Activated CD8-positive, alpha-beta memory T cell treated with anti-CD3 and anti-CD28 coated beads for 36 hours (primary cell): ENCODE measurements around the gene RBMS1. TPM values are rescaled to one million over a fixed set of nuclear protein-coding genes. Genes with fewer than 3 reads are reported as not detected.
"Not testable (repeated sequence)": the region's sequence is repeated elsewhere in the genome, so short reads cannot be mapped to it uniquely, and the experiment has no call there.

Experiments used
- CTCF ChIA-PET: fragments of 350-600 bp; sonication (Branson Sonifier 250); formaldehyde crosslinking; loops from one replicate; lab custom pipeline; 2021; ENCODE audit warnings: antibody characterized with exemption; lab: Charles Lee
- POLR2A ChIA-PET: fragments of 350-600 bp; sonication (Branson Sonifier 250); formaldehyde crosslinking; loops from one replicate; lab custom pipeline; 2021; ENCODE audit warnings: antibody characterized with exemption; lab: Charles Lee
- total RNA-seq, 2 experiments: library from RNA; stranded (reverse); gene quantifications; one replicate each; pipeline ENCODE4 v1.2.3, GENCODE V29; 2021

RBMS1 gene
- total RNA-seq, 2 experiments from 2014 or later: 40.5 to 42.1 TPM

DNA sequence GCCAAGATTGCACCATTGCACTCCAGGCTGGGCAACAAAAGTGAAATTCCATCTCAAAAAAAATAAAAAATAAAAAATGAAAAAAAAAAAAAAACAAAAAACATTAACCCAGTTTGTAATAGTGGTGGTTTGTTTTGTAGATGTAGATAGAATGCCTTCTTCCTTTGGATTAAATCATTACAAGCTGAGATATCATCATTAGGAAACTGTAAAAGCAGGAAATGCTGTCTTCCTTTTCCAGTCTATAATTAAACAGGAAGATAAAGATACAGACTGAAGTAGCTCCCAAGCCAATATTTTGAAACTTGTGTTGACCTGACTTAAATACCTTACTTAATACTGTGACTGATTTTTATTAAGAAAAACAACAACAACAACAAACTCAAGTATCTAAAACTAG lies 43.1 kb downstream of the RBMS1 start:
- POLR2A ChIA-PET: no interaction called here
- CTCF ChIA-PET: no interaction called here

DNA sequence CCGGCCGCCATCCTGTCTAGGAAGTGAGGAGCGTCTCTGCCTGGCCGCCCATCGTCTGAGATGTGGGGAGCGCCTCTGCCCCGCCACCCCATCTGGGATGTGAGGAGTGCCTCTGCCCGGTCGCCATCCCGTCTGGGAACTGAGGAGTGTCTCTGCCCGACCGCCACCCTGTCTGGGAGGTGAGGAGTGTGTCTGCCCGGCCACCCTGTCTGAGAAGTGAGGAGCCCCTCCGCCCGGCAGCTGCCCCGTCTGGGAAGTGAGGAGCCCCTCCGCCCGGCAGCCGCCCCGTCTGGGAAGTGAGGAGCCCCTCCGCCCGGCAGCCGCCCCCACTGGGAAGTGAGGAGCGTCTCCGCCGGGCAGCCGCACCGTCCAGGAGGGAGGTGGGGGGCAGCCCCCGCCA lies 44.8 kb downstream of the RBMS1 start:
- CTCF ChIA-PET, POLR2A ChIA-PET: not testable (repeated sequence)

DNA sequence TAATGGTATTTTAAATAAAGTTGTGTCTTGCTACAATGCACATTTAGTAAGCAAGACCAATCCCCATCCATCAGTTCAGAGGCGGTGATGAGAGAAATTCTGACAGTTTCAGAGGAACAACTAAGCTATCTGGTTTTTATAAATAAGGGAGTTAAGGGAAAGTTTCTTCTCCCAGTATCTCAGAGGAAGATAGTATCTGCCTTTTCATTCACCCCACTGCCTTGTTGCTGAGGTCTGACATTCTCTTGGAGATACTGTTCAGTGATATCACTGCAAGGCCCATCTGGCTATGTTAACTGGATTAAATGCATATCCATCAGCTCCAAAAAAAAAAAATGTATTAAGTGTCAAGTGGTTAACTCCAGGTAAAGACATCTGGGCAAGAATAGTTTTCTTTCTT lies 47.9 kb downstream of the RBMS1 start:
- ChIA-PET POLR2A (no interaction called here), CTCF (no interaction called here)

DNA sequence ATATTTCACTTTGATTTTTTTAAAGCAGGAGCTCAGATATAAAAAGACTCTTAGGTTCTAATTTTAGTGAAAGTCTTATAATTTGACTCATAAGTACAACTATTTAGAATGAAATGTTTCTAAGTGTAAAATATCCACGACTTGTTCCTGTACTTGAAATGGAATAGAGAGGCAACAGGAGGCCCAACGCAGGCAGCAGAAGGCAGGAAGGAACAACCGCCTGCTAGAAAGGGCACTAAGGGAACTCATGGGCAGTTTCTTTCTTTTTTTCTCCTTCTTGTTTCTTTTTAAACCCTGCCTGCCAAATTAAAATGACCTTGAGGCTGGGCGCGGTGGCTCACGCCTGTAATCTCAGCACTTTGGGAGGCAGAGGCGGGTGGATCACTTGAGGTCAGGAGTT lies 51.0 kb downstream of the RBMS1 start:
- POLR2A ChIA-PET: no interaction called here
- CTCF ChIA-PET: no interaction called here

DNA sequence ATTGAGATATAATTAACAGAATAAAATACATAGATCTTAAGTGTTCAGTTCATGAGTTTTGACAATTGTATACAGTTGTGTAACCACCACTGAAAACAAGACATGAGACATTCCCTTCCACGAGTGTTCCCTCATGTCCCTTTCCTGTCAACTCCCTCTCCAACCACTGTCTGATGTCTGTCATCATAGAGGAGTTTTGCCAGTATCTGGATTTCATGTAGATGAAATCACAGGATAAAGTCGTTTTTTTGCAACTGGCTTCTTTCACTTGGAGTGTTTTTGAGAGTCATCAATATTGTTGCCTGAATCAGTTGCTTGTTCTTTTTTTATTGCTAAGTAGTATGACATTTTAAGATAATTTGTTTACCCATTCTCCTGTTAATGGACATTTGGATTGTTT lies 52.7 kb downstream of the RBMS1 start:
- ChIA-PET POLR2A (no interaction called here), CTCF (no interaction called here)

DNA sequence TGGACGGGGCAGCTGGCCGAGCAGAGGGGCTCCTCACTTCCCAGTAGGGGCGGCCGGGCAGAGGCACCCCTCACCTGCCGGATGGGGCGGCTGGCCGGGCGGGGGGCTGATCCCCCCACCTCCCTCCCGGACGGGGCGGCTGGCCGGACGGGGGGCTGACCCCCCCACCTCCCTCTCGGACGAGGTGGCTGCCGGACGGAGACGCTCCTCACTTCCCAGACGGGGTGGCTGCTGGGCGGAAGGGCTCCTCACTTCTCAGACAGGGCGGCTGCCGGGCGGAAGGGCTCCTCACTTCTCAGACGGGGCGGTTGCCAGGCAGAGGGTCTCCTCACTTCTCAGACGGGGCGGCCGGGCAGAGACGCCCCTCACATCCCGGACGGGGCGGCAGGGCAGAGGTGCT lies 54.6 kb downstream of the RBMS1 start:
- POLR2A ChIA-PET, CTCF ChIA-PET: not testable (repeated sequence)

DNA sequence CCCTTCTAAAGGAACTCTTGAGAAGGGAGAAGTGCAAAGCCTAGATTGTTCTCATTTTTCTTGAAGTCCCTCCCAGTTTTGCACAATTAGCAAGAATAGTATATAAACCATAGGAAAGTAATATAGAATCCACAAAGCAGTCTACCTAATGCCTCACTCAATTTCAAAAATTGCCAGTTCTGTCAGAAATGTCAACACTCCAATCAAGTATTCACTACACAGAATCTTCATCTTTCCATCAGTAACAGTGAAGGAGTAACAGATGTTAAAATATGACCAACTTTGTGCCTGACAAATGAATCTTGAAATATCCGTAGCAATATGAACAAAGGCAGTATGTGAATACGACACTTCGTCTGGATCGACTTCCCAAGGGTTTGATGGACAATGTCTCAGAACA lies 56.3 kb downstream of the RBMS1 start:
- CTCF ChIA-PET: no interaction called here
- POLR2A ChIA-PET: no interaction called here

DNA sequence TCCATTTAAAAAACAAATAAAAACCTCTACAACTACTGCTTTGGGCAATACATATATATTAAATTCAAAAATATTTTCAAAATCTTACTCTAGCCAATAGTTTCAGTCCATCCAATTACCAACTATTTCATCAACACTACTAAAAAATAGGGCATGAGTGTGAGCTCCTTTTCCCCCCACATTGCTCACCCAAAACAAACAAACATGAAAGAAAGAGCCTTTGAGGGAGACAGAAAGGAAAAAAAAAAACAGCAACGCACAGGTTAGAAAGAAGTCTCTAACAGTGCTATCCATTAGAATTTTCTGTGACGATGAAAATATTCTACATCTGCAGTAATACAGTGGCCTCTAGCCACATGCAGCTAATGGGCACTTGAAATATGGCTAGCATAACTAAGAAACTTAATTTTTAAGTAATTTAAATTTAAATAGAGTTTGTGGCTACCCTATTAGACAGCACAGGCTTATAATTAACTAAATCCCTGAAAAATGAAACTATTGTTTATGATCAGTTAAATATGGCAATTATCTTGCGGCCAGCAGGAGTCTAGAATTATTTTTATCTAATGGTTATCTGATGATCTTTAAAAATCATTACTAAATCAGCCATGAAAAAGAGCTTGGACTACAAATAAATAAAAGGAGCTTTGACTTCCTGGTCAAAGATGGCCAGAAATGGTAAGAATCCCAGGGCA lies 59.2 kb downstream of the RBMS1 start:
- POLR2A ChIA-PET: interaction anchor here (0.7 kb wide), 1 partner anchor 754 kb away, joined by 3 read pairs; no protein-coding TSS in a partner anchor
- CTCF ChIA-PET: interaction anchor here (0.6 kb wide), 1 partner anchor 561 kb away, joined by 3 read pairs; no protein-coding TSS in a partner anchor

DNA sequence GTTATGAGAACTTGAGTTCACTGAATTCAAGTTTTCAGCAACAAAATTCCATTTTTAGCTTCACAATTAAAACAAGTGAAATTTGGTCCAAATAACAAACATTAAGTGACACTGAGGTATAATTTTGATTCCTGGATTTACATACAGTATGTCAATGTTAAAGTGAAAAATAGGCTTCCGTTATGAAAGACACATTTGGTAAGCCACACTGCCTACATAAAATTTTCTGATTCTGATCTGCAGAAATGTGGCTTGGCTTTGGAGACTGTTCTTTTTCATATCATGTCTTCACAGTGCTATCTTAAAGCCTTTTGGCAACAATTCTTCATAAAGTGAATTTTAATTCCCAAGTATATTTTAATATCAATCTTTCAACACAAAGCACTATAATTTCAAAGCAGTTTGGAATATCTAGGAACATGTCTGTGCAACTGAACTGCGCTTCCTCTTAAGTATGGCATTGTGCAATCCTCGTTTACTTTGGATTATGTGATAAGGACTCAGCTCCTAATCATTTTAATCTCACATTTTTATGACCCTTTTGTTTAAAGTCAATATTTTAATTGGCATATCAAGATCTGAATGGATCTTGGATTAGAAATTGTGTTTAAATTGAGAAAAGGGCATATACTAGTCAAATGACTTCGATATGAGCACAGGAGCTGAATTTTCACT lies 60.0 kb downstream of the RBMS1 start:
- ChIA-PET POLR2A (interaction anchor here (0.7 kb wide), 1 partner anchor 753 kb away, joined by 3 read pairs; no protein-coding TSS in a partner anchor), CTCF (interaction anchor here (0.7 kb wide), 1 partner anchor 54 kb away, joined by 3 read pairs; no protein-coding TSS in a partner anchor)

DNA sequence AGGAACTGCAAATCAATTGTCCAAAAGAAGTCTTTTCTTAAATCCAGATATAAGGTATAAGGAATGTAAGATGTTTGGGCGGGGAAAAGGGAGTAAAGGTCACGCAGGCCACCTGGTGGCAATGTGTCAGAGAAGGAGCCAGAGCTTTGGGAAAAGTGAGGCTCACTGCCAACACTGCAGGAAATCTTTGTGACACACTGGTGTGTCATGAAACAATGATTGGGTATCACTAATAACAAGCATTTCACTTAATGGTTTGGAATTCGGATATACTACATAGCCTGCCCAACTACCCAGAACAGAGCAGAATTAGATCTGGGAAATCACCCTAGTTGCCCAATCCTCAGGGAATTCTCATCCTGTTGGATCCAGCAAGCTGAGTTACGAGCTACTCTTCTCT lies 61.0 kb downstream of the RBMS1 start:
- ChIA-PET POLR2A (no interaction called here), CTCF (no interaction called here)

DNA sequence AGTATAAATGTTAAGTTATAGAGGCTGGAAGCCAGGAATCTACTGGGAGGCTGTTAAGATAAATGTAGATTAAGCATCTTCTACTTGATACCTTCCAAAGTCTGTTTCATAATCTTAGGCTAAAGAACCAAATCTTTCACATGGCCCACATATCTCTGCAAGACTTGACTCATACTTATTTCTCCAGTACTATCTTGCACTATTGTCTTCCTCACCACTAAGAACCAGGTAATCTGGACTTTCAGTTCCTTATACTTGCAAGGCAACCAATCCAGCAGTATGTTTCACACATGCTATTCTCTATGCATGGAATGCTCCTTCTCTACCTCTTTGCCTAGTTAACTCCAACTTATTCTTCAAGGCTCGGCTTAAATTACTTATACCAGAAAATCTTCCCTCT lies 62.2 kb downstream of the RBMS1 start:
- POLR2A ChIA-PET: no interaction called here
- CTCF ChIA-PET: no interaction called here

DNA sequence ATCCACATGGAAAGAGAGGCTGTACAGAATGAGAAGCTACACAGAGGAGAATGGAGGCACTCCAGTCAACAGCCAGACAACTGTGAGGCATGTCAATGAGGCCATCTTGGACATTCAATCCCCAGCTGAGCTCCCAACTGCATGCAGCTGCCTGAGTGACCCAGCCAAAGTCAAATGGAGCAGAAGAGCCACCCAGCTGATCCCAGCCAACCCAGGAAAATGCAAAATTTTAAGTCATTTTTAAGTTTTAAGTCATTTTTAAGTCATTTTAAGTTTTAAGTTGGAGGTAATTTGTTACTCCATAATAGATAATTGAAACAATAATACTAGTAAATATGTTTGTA lies 63.6 kb downstream of the RBMS1 start:
- ChIA-PET CTCF (interaction anchor here (1.6 kb wide), 1 partner anchor 489 kb away, joined by 3 read pairs; no protein-coding TSS in a partner anchor), POLR2A (no interaction called here)

DNA sequence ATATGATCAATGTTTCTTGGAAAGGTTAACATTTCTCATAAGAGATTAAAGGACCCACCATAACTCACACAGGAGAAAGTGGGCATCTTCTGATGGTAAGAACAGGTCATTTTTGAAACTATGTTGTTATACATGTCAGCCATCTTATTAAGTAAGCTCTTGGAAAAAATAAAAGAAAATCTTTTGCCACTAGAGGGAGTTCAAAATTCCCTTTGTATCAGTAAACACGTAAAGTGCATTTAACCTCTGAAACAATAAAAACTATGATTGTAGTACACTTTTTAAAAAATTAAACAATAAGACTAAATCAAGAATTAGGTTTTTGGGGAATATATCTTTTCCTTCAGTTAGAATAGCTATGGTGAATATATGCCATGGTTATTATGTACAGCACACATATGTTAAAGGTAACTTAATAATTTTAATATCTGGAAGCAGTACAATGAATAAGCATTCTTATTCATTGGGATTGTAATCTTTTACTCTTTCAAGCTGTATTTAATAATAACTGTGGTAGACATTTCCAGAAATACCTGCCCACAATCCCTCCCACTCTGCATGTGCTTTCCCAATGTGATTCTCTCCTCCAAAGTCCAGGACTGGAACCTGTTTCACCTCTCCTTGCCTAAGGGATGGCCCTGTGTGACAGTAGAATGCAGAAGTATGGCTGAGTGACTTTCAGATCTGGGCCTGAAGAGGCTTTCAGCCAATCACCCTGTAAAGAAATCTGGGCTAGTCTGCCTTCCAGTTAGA lies 64.2 kb downstream of the RBMS1 start:
- POLR2A ChIA-PET: interaction anchor here (1.1 kb wide), 1 partner anchor 10 kb away, joined by 3 read pairs; no protein-coding TSS in a partner anchor
- CTCF ChIA-PET: interaction anchor here (1.3 to 1.8 kb wide), 4 partner anchors 18 to 490 kb away, joined by 3 to 12 read pairs (median 5); no protein-coding TSS in a partner anchor

DNA sequence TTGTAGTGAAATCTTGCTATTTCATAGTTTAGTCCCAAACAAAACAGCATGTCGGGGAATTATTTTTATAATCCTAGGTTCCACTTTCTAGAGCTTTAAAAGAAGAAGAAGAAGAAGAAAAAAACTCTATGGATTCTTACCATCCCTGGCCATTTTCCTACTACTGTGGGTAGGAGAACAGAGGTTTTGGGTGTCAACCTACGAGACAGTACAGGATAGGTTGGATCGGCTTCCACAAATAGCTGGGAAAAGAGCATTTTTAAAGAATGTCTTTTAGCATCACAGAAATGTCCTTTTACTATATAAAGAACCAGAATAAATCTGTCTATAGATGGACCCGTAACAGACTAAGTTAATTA lies 65.2 kb downstream of the RBMS1 start:
- CTCF ChIA-PET: interaction anchor here (1.3 to 1.8 kb wide), 3 partner anchors 17 to 105 kb away, joined by 3 to 12 read pairs (median 7); no protein-coding TSS in a partner anchor
- POLR2A ChIA-PET: interaction anchor here (1.1 kb wide), 1 partner anchor 8 kb away, joined by 3 read pairs; no protein-coding TSS in a partner anchor

DNA sequence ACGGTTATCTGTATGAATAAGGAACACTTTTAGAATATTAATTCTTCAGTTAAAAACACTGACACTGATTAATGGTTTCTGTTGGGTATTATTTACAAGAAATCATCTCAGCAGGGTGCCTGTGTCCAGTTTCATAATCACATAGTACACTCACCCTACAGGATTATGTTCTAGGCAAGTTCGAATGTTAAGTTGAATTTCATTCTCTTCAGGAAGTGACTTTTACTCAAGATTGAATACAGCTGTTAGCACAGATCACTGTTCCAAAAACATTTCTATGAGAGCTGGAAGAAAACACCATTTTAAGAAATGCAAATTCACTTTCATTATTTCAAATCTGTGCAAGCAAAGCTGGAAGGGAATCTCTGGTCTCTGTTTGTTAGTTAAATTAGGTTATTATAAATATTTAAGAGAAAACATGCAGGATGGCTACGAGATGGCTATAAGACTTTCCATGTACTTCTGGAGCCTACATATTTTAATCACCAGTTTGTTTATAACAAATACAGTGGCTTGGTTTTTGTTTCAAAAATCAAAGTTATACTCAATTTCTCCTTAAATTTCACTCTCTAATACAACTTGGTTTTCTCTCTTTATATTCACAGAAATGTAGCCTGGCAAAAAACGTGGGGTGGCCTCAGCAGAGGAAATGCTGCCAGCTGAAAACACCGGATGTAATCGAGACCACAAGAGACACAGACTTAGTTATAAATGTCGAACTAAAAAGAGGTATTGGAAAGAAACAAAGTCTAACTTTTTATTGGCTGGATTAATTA lies 65.8 kb downstream of the RBMS1 start:
- ChIA-PET CTCF (interaction anchor here (1.3 to 1.8 kb wide), 3 partner anchors 17 to 104 kb away, joined by 3 to 12 read pairs (median 7); no protein-coding TSS in a partner anchor), POLR2A (no interaction called here)

DNA sequence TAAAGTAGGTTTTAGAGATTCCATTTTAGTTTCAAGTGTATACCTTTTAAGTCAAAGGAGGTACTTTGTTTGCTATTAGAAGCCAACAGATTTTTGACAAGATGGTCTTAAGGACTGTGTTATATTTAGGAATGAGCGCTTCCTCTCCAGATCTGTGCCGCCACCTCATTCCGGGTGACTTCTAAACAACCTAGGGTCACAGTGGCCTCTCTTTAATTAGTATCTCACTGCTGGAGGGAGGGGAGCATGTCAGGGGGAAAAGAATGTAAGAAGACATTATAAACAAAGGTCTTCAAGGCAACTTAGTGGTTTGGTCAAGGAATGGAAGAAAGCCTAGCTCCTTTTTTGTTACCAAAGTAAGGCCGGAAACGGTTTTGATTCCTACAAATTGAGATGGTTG lies 67.0 kb downstream of the RBMS1 start:
- ChIA-PET POLR2A (no interaction called here), CTCF (interaction anchor here (1.1 kb wide), 1 partner anchor 14 kb away, joined by 3 read pairs; no protein-coding TSS in a partner anchor)

DNA sequence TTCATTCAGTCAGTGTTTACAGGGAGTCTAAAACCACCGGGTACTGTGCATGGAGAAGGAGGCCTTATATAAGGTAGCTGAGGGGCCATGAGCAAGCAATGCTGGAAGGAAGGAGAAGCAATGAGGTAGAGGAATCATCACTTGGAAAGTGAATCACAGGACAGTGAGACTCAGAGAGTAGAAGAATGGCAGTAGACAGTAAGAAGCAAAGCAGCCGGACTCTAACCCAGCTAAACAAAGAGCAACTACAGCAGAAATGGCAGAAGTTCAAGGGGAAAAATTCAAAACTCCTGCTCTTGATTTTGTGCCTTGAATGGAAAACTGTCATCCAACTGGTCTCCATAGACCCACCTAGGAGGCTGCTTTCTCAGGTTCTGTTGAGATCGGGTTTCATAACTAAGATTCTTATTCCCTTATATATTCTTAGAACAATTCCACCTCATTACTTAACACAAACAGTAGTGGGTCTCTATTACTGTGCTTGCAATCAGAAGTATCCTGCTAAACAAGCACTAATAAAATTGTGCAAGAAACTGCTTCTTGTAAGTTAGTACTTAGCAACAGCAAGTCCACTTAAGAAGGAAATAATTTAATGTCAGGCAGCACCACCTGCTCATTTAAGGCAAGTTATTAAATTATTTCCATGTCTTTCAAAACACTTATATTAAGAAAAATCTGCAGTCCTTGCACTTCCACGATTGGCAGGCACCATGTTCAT lies 68.0 kb downstream of the RBMS1 start:
- CTCF ChIA-PET: no interaction called here
- POLR2A ChIA-PET: no interaction called here

DNA sequence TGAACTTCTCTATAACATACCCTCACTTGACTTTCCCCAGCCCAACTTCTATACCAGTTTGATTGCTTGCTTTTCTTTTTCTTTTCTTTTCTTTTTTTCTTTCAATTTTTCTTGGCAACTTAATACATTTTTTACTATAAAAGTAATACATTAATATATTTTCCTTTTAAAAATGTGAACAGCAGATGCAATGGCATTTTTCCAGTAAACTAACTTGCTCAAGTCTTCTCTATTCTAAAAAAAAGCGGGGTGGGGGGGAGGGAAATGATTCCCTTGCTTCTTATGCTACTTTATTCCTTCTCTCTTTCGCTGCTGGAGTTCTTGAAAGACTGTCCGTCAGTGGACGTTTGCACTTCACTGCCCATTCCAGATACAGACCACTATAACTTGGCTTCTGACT lies 70.5 kb downstream of the RBMS1 start:
- ChIA-PET POLR2A (no interaction called here), CTCF (no interaction called here)
